ENCODE results near the gene GARIN3.

The GARIN3 gene

DNA sequence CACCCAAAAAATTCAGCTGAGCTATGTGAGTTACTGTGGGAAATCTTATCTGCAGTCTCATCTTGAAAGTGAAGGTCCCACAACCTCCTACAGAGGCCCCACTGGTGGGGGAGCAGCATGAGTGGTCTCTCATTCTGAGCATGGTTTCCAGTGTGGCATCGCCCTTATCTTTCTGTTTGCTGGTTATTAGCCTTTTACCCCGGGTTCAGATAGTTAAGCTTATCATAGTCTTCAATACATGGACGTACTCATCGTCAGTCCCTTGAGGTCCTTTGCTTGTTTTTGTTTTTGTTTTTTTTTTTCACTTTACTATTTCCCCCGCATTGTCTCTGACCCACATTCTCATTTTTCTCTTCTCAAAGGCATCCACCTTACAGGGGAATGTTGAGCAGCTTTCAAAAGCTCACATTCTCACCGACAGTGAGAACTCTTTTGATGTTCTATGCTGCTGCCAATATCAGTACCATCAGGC lies 49.5 kb downstream of the GARIN3 start:
- Histone ChIP-seq H3F3A (ENCODE audit: insufficient read depth, low read length) (no peaks in the 10 kb centered on the region), H2AFZ (ENCODE audit: low read length) (no peak overlapping the region), H3K4me1 (ENCODE audit: insufficient read depth, low read length, severe bottlenecking) (no peaks in the 10 kb centered on the region), H3K79me2 (ENCODE audit: insufficient read depth, low read length) (no peaks in the 10 kb centered on the region), H3K27me3 (ENCODE audit: insufficient read depth, low read length) (no peaks in the 10 kb centered on the region), H4K20me1 (ENCODE audit: insufficient read depth, low read length) (no peaks in the 10 kb centered on the region), H3K27ac (ENCODE audit: low read depth, low read length, poor library complexity, severe bottlenecking) (no peak overlapping the region), H3K4me3 (ENCODE audit: low read depth, low read length, poor library complexity, severe bottlenecking) (no peak overlapping the region), H3K36me3 (ENCODE audit: insufficient read depth, low read length) (no peaks in the 10 kb centered on the region), H3K9me2 (ENCODE audit: low read depth, low read length) (no peaks in the 10 kb centered on the region), H3K9ac (ENCODE audit: low read length) (no peak overlapping the region), H3K4me2 (ENCODE audit: low read length) (no peak overlapping the region), H3K9me3 (ENCODE audit: low read length) (0 out of 2 replicates have a peak, but pooled peaks cover 3% of the 10 kb centered on the region)
- TF ChIP-seq, protein P1, sequence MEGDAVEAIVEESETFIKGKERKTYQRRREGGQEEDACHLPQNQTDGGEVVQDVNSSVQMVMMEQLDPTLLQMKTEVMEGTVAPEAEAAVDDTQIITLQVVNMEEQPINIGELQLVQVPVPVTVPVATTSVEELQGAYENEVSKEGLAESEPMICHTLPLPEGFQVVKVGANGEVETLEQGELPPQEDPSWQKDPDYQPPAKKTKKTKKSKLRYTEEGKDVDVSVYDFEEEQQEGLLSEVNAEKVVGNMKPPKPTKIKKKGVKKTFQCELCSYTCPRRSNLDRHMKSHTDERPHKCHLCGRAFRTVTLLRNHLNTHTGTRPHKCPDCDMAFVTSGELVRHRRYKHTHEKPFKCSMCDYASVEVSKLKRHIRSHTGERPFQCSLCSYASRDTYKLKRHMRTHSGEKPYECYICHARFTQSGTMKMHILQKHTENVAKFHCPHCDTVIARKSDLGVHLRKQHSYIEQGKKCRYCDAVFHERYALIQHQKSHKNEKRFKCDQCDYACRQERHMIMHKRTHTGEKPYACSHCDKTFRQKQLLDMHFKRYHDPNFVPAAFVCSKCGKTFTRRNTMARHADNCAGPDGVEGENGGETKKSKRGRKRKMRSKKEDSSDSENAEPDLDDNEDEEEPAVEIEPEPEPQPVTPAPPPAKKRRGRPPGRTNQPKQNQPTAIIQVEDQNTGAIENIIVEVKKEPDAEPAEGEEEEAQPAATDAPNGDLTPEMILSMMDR (IDR thresholded peaks at IDR 0.05; ENCODE audit: low read length): no peak
- TF ChIP-seq EZH2 (IDR thresholded peaks at IDR 0.05; ENCODE audit: borderline replicate concordance, low read length): no peak

DNA sequence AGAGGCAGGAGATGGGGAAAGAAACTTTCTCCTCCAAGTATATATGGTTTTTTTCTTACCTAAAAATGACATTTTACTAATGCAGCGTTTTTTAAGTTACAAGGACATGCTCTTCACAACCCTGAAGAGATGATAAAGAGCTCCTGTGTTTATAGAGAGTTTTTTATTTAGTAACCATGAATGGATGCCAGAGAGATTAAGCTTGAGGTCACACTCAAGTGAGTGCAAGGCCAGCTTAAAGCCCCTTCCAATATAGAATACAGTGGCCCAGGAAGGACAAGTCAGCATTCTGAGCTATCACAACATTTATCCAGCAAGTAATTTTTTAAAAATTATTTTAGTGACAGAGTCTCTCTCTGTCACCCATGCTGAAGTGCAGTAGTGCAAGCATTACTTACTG lies 50.6 kb downstream of the GARIN3 start:
- Histone ChIP-seq H4K20me1 (ENCODE audit: insufficient read depth, low read length) (no peaks in the 10 kb centered on the region), H3K9me2 (ENCODE audit: low read depth, low read length) (no peaks in the 10 kb centered on the region), H3K79me2 (ENCODE audit: insufficient read depth, low read length) (no peaks in the 10 kb centered on the region), H3K27ac (ENCODE audit: low read depth, low read length, poor library complexity, severe bottlenecking) (no peak overlapping the region), H2AFZ (ENCODE audit: low read length) (no peak overlapping the region), H3K4me2 (ENCODE audit: low read length) (no peak overlapping the region), H3K36me3 (ENCODE audit: insufficient read depth, low read length) (no peaks in the 10 kb centered on the region), H3K4me3 (ENCODE audit: low read depth, low read length, poor library complexity, severe bottlenecking) (no peak overlapping the region), H3K27me3 (ENCODE audit: insufficient read depth, low read length) (no peaks in the 10 kb centered on the region), H3K4me1 (ENCODE audit: insufficient read depth, low read length, severe bottlenecking) (no peaks in the 10 kb centered on the region), H3F3A (ENCODE audit: insufficient read depth, low read length) (no peaks in the 10 kb centered on the region), H3K9me3 (ENCODE audit: low read length) (no peaks in the 10 kb centered on the region), H3K9ac (ENCODE audit: low read length) (no peak overlapping the region)
- TF ChIP-seq, protein P1 (IDR thresholded peaks at IDR 0.05; ENCODE audit: low read length): no peak
- no peak for TF ChIP-seq EZH2 (IDR thresholded peaks at IDR 0.05; ENCODE audit: borderline replicate concordance, low read length)

DNA sequence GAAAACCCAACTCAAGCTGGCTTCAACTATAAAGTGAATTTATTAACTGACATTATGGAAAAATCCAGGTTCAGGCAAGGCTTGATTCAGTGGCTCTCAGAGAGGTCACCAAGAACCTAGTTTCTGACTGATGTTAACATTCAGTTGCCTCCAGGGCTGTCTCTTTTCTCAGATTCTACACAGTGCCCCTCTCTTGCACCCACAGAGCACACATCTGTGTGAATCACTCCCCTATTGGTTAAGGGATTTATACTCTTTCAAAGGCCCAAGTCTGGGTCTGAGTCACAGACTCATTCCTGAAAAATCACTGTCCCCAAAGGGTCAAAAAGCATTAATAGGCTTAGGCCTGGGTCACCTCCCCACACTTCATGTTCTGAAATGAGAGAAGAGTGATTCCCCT lies 51.1 kb downstream of the GARIN3 start:
- H3F3A ChIP-seq (ENCODE audit: insufficient read depth, low read length): no peaks in the 10 kb centered on the region
- H3K9ac ChIP-seq (ENCODE audit: low read length): no peak overlapping the region
- no peaks in the 10 kb centered on the region for H3K79me2 ChIP-seq (ENCODE audit: insufficient read depth, low read length)
- no peak overlapping the region for H3K4me2 ChIP-seq (ENCODE audit: low read length)
- no peaks in the 10 kb centered on the region for H3K4me1 ChIP-seq (ENCODE audit: insufficient read depth, low read length, severe bottlenecking)
- no peaks in the 10 kb centered on the region for H3K36me3 ChIP-seq (ENCODE audit: insufficient read depth, low read length)
- no peaks in the 10 kb centered on the region for H4K20me1 ChIP-seq (ENCODE audit: insufficient read depth, low read length)
- no peak overlapping the region for H3K4me3 ChIP-seq (ENCODE audit: low read depth, low read length, poor library complexity, severe bottlenecking)
- TF ChIP-seq, protein P1 (IDR thresholded peaks at IDR 0.05; ENCODE audit: low read length): no peak
- no peak for TF ChIP-seq EZH2 (IDR thresholded peaks at IDR 0.05; ENCODE audit: borderline replicate concordance, low read length)
- no peak overlapping the region for H2AFZ ChIP-seq (ENCODE audit: low read length)
- H3K27ac ChIP-seq (ENCODE audit: low read depth, low read length, poor library complexity, severe bottlenecking): no peak overlapping the region
- H3K9me3 ChIP-seq (ENCODE audit: low read length): no peaks in the 10 kb centered on the region
- H3K9me2 ChIP-seq (ENCODE audit: low read depth, low read length): no peaks in the 10 kb centered on the region
- H3K27me3 ChIP-seq (ENCODE audit: insufficient read depth, low read length): no peaks in the 10 kb centered on the region
